Esophagus muscularis mucosa (tissue), 3 donors: ENCODE measurements around the gene RBPJL.

Source experiments
- EP300 ChIP-seq: sonication (generic); formaldehyde crosslinking; IDR thresholded peaks from one replicate; pipeline ENCODE4 v1.6.1; 2017; ENCODE audit warnings: antibody characterized with exemption
- TF ChIP-seq, protein P1 (sequence below), 3 experiments: fragments of 200-600 bp in 2 of 3; fragments of 450-650 bp in 1 of 3; sonication (generic) in 2 of 3; IDR thresholded peaks; one replicate each; pipeline ENCODE4 v1.5.1; 2017 to 2019; ENCODE audit warnings: antibody characterized with exemption in 3 of 3, mild to moderate bottlenecking in 2 of 3, moderate library complexity in 1 of 3

DNA sequence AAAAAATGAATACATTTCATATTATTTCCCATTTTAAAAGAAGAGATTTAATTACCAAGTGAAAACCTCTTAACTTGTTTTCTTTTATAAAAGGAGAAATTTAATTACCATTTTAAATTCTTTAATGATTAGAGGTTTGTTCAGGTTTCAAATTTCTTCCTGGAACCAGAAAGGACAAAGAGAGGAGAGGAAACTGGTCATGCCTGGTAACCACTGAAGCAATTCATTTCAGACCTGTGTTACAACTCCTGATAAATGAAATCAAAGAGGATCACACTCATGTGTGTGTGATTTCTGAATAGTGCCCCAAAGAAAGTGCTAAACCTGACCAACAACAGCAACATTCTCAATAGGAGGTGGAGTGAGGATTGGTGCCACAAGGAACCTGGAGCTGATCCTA is 39.7 kb upstream of the RBPJL start:
- TF ChIP-seq, protein P1, sequence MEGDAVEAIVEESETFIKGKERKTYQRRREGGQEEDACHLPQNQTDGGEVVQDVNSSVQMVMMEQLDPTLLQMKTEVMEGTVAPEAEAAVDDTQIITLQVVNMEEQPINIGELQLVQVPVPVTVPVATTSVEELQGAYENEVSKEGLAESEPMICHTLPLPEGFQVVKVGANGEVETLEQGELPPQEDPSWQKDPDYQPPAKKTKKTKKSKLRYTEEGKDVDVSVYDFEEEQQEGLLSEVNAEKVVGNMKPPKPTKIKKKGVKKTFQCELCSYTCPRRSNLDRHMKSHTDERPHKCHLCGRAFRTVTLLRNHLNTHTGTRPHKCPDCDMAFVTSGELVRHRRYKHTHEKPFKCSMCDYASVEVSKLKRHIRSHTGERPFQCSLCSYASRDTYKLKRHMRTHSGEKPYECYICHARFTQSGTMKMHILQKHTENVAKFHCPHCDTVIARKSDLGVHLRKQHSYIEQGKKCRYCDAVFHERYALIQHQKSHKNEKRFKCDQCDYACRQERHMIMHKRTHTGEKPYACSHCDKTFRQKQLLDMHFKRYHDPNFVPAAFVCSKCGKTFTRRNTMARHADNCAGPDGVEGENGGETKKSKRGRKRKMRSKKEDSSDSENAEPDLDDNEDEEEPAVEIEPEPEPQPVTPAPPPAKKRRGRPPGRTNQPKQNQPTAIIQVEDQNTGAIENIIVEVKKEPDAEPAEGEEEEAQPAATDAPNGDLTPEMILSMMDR (IDR thresholded peaks at IDR 0.05), result no peak
- no peak for TF ChIP-seq EP300
